Spleen (tissue), 7 donors: ENCODE measurements around the gene SUSD2.

ENCODE experiments used
- POLR2A ChIP-seq, 3 donors: fragments of 450-650 bp; IDR thresholded peaks; one replicate each; pipeline ENCODE4 v1.5.1; 2017; ENCODE audit warnings: antibody characterized with exemption in 3 of 3, mild to moderate bottlenecking in 1 of 3
- TF ChIP-seq, protein P1 (sequence below), 11 experiments: fragments of 200-600 bp in 7 of 11; fragments of 450-650 bp in 4 of 11; sonication (generic) in 4 of 11; IDR thresholded peaks in 8 of 11; conservative IDR thresholded peaks in 3 of 11; 1 replicate in 7 of 11; 2 replicates in 4 of 11; pipeline versions ENCODE4 v1.4.0 to v1.8.0; 2016 to 2021; ENCODE audit warnings: antibody characterized with exemption in 11 of 11, inconsistent platforms in 4 of 11, mild to moderate bottlenecking in 1 of 11
- donor health status: DM: no; HTN: no; CAD: no; lungs with moderate emphysema.
- donor health status: DM: no; HTN: no; CAD: no.
- donor health status: DM: no; HTN: no; CAD: no.

DNA sequence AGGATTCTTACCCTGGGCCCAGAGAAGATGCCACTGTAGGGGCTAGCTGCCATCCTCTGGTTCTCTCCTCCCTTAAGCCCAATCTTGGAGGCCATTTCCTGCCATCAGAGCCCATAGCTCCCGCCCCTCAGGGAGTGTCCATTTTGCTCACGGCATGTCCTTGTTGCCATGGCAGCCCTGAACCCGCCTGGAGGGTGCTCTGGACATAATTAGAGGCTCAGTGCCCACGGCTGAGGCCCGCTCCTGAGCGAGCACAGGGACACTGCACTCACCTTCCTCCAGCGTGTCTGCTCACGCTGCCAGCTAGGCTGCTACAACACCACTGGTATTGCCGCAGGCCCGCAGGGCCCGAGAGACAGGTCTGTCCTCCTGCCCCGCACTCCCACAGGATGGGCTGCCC lies 11.1 kb upstream of the SUSD2 start:
- TF ChIP-seq, protein P1, sequence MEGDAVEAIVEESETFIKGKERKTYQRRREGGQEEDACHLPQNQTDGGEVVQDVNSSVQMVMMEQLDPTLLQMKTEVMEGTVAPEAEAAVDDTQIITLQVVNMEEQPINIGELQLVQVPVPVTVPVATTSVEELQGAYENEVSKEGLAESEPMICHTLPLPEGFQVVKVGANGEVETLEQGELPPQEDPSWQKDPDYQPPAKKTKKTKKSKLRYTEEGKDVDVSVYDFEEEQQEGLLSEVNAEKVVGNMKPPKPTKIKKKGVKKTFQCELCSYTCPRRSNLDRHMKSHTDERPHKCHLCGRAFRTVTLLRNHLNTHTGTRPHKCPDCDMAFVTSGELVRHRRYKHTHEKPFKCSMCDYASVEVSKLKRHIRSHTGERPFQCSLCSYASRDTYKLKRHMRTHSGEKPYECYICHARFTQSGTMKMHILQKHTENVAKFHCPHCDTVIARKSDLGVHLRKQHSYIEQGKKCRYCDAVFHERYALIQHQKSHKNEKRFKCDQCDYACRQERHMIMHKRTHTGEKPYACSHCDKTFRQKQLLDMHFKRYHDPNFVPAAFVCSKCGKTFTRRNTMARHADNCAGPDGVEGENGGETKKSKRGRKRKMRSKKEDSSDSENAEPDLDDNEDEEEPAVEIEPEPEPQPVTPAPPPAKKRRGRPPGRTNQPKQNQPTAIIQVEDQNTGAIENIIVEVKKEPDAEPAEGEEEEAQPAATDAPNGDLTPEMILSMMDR (IDR thresholded peaks at IDR 0.05 in 8 of 11, conservative IDR thresholded peaks at IDR 0.05 in 3 of 11) = no peak
- no peak for TF ChIP-seq POLR2A (IDR thresholded peaks at IDR 0.05)
